ENCODE data around the gene TAF5.

DNA sequence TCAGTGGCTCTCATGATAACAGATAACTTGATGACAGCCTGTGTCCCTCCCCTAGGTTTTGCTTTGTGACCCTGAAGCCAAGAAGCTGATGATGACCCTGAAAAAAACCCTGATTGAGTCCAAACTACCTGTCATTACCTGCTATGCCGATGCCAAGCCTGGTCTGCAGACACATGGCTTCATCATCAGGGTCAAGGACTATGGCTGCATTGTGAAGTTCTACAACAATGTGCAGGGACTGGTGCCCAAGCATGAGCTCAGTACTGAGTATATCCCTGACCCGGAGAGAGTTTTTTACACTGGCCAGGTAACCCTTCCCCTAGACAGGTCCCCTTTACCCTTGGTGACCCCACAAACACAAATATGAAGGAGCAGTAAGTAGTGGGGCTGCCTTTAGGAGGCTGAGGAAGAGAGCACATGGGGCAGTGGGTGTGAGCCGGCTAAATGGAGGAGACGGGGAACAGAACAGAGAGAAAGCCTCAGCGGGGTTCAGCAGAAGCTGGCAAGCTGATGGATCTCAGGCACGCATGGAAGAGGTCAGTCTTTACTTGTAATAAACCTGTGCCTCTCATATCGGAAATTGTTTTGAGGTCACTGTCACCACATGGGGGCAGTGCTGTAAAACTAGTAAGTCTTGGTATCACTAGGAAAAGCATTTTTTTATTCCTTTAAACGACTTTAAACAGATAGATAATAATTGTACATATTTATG, 48.8 kb downstream of the TAF5 start:
- TF ChIP-seq, protein P1, sequence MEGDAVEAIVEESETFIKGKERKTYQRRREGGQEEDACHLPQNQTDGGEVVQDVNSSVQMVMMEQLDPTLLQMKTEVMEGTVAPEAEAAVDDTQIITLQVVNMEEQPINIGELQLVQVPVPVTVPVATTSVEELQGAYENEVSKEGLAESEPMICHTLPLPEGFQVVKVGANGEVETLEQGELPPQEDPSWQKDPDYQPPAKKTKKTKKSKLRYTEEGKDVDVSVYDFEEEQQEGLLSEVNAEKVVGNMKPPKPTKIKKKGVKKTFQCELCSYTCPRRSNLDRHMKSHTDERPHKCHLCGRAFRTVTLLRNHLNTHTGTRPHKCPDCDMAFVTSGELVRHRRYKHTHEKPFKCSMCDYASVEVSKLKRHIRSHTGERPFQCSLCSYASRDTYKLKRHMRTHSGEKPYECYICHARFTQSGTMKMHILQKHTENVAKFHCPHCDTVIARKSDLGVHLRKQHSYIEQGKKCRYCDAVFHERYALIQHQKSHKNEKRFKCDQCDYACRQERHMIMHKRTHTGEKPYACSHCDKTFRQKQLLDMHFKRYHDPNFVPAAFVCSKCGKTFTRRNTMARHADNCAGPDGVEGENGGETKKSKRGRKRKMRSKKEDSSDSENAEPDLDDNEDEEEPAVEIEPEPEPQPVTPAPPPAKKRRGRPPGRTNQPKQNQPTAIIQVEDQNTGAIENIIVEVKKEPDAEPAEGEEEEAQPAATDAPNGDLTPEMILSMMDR (conservative IDR thresholded peaks at IDR 0.05), result peak; percentile 74
- no peak for TF ChIP-seq EZH2 (IDR thresholded peaks at IDR 0.05; ENCODE audit: low read depth)
